H54 (cell line): Measurements from ENCODE around the gene CMTR1.

Source experiments
- DNase-seq: peaks from one replicate; pipeline ENCODE4 v3.0.0; 2011; ENCODE audit warnings: low spot score, mixed read lengths; ENCODE audit not compliant: insufficient read length
- FAIRE-seq: peaks from 3 replicates; lab custom pipeline; 2011; peaks lifted over from hg19 to GRCh38; lab: Jason Lieb, UNC
- POLR2A ChIP-seq: IDR thresholded peaks from 2 replicates; pipeline ENCODE4 v1.6.1; 2011; ENCODE audit warnings: low read depth, mild to moderate bottlenecking, low read length

The CMTR1 gene

DNA sequence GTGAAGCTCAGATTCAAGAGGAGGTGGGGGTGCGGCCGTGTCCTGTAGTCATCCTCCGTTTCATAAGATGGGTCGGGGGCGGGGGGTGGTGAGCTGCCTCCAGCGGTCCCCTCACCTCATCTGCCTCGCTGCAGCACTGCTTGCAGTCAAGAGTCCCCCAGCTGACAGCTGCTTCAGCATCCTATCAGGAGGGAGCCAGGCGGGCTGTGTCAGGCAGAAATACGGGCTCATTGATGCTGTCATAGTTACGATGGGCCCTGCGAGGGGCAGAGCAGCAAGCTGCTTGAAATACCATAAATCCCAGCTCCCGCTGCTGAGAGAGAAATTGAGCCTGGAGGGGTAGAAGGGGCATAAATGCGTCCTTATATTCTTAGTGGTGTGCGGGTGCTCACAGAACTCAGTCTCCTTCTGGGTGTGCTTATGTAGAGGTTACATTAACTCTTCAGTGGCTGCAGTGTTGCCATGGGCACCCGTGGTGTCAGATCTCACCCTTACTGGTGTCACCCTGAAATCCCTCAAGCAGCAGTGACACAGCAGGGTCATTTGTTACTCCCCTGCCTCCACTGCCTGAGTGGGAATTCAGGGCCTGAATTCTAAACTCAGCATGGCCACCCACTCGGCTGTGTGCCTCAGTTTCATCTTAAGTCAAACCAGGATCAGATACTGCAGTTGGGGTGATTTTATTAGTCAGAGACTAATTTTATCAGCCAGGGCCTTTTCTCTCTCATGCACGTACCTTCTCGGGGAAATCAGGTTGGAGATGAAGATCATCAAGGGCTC, 44.8 kb downstream of the CMTR1 start:
- no peak for FAIRE-seq
- no peak for DNase-seq
- no peak for TF ChIP-seq POLR2A

DNA sequence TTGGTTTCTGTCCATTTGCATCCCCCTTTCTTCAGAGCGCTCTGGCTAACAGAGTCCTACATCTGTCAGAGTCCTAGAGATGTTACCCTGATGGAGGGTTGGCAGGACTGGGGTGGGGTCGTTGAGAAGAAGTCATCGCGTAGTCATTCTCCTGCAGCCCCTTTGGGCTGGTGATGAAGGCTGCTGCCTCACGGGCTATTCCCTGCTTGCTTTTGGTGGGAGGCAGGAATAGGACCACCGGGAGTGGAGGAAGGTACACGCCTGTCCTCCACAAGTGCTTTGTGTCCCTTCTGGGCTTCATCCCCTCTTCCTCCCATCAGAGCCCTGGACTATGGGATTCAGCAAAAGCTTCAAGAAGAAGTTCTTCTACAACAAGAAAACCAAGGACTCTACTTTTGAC, 45.8 kb downstream of the CMTR1 start:
- FAIRE-seq (no peak), DNase-seq (no peak)
- TF ChIP-seq POLR2A, result no peak

GRCh38 chr6:37479266-37479854, 46.3 kb downstream of the CMTR1 start:
- no peak for FAIRE-seq
- DNase-seq, result no peak
- TF ChIP-seq POLR2A, result no peak

DNA sequence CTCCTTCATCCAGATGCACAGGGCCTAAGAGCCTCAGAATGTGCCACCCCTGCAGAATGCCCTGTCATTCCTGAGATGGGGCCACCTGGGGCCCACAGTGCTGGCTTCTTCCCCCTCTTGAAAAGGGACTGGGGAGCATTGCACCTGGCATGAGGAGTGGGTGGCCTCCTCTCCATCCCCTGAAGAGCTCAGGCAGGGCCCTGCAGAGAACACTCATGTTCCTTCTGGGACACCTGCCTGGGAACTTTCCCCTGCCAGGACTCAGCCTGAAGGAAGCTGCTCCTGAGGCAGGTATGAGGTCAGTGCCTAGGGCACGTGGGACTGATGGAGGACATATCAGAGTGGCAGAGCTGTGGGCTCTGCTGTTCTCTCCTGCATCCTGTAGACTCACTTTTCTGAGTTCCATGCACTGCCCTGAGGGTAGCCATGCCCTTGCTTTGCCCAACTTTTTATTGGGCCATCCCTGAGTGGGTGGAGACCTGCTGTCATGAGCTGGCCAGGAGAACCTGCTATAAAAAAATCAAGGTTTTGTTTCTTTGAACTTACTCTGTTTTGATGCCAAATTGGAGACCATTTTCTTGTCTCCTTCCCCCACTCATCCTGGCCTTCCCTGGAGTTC, 47.2 kb downstream of the CMTR1 start:
- no peak for FAIRE-seq

GRCh38 chr6:37480951-37481534, 48.0 kb downstream of the CMTR1 start:
- DNase-seq (no peak), FAIRE-seq (no peak)
- no peak for TF ChIP-seq POLR2A

More for the DNA sequence above, 47.2 kb downstream of the CMTR1 start:
- DNase-seq, result no peak
- TF ChIP-seq POLR2A, result no peak

- no peak for DNase-seq
- no peak for FAIRE-seq
- TF ChIP-seq POLR2A, result no peak
Observed at GRCh38 chr6:37481711-37482605, 48.9 kb downstream of the CMTR1 start.

DNA sequence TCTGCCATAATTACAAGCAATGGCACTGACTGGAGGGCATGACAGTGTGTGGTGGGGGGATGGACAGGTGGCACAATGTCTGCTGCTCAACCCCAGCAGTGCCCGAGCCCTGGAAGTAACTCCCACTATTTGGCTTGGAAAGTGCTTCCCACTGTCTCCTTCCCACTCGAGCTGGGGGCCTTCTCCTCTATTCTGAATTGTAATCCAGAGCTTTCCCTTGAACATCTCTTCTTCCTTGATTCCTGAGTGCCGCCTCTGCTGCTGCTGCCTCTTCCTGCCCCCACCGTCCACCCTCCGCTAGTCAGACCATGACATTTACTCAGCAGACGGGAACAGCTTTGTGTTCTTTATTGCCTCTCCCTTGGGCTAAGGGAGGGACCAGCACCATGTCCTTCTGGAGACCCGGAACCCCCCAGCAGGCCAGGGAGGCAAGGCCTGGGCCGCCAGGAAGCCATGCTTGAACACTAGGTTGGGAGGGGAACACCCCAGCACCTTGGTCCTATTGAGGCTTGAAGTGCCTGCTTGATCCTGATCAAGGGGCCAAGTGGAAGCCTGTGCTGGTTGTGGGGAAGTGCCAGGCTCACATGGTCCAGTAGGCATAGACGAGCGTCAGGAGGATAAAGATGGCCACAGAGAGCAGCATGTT, 49.7 kb downstream of the CMTR1 start:
- no peak for TF ChIP-seq POLR2A
- no peak for FAIRE-seq
- DNase-seq, result no peak

- DNase-seq (no peak), FAIRE-seq (no peak)
- no peak for TF ChIP-seq POLR2A
Observed at GRCh38 chr6:37483252-37483901, 50.4 kb downstream of the CMTR1 start.

- TF ChIP-seq POLR2A, result no peak
- DNase-seq (peak; percentile 70), FAIRE-seq (no peak)
Observed at GRCh38 chr6:37483917-37484785, 51.1 kb downstream of the CMTR1 start.

DNA sequence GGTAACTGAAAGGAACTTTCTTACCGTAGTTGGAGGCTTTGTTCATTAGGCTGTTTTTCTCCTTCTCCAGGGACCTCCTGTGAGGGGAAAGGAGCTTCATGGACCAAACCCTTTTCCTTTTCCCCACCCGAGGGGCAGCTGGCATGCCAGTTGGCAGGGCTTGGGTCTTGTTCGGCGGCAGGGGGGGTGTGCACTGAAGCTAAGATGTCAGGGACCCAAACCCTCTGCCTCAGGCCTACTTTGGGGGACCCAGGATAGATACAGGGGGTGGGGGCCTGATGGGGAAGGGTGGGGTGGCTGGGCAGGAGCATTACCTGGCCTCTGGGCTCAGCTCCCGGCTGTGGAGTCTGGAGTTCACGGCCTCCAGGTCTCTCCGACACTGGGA, 51.8 kb downstream of the CMTR1 start:
- DNase-seq (no peak), FAIRE-seq (no peak)
- no peak for TF ChIP-seq POLR2A

GRCh38 chr6:37485291-37485702, 52.3 kb downstream of the CMTR1 start:
- FAIRE-seq (no peak), DNase-seq (no peak)
- TF ChIP-seq POLR2A, result no peak
